ENCODE results near the gene AP4B1. TPM values are rescaled to one million over a fixed set of nuclear protein-coding genes. Genes with fewer than 3 reads are reported as not detected.

AP4B1 gene
- total RNA-seq, 1 experiment from 2014 or later = 14.2 TPM

DNA sequence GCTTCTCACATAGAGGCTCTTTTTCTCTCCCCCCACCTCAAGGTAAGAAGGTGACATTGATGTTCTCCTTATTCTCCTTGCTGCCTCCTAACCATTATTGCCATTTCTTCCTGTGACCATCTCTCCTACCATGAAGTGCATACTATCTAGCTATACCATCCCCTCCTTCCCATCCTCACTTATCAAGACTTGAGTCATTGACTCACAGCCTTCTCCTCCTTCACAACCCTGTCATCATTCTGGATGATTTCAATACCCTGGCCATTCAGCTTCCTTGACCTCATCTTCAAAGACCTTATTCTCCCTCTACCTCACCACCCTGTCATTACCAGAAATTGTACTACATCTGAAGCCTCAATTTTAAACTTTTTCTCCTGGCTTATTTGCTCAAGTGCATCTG lies 13.6 kb upstream of the AP4B1 start:
- H3K4me1 Mint-ChIP-seq = peaks cover 2% of the 10 kb centered on the region; the same call in 1 of the 2 replicates
- no peak for ATAC-seq
- no peak overlapping the region for H3K4me3 Mint-ChIP-seq
- H3K36me3 Mint-ChIP-seq = no peaks in the 10 kb centered on the region
- H3K27me3 Mint-ChIP-seq (ENCODE audit: low read depth) = peaks cover 16% of the 10 kb centered on the region
- no peak overlapping the region for H3K27ac Mint-ChIP-seq
- H3K9me3 Mint-ChIP-seq = no peaks in the 10 kb centered on the region
- ChIA-PET POLR2A (interaction anchor here (1.6 kb wide), 1 partner anchor 11 kb away, joined by 4 read pairs; the partner anchor contains the start of gene HIPK1), CTCF (no interaction called here)
- DNase-seq (ENCODE audit: low spot score) = no peak
- TF ChIP-seq GTF2I (CRISPR knock-in tag; conservative IDR thresholded peaks at IDR 0.05) (no peak), MXD4 (CRISPR knock-in tag; IDR thresholded peaks at IDR 0.05; ENCODE audit: borderline replicate concordance) (no peak)

DNA sequence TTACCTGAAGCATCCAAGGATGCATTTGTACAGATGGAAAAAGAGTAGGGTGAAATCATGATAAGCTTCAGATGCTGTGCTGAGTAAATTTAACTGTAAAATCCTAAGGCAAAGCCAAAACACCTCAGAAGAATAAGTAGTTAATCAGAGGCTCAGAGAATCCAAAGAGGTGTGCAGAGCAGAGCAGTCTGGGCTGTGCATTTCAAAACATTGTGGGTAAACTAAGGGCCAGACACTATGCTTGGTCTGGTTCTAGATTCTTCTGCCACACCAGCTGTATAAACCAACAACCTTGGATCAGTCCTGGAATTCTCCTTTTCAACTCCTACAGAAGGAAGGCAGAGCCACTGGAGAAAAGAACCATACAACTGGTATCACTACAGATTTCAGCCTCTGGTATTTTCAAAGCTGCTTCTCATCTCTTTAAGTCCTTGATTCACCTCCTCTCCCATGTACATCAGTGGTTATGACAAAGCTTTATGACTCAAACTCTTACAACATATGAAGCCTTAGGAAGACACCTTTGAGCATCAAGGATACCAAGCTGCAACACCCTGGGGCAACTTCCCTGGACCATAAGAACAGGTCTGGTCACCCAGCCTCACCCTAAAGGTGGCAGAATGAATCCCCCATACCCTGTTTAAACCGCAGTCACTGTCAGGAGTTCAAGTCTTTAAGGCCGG lies 12.9 kb upstream of the AP4B1 start:
- H3K9me3 Mint-ChIP-seq = no peaks in the 10 kb centered on the region
- no peak for ATAC-seq
- peaks cover 2% of the 10 kb centered on the region; the same call in 1 of the 2 replicates for H3K4me1 Mint-ChIP-seq
- ChIA-PET CTCF (no interaction called here), POLR2A (interaction anchor here (1.6 kb wide), 1 partner anchor 11 kb away, joined by 4 read pairs; the partner anchor contains the start of gene HIPK1)
- TF ChIP-seq FOXP1 (CRISPR knock-in tag; IDR thresholded peaks at IDR 0.05; ENCODE audit: borderline replicate concordance) (no peak), IRF2 (CRISPR knock-in tag; IDR thresholded peaks at IDR 0.05; ENCODE audit: borderline replicate concordance, low read depth) (no peak), HMGA2 (CRISPR knock-in tag; IDR thresholded peaks at IDR 0.05) (no peak), NFE2L1 (CRISPR knock-in tag; IDR thresholded peaks at IDR 0.05) (no peak), NR3C1 (CRISPR knock-in tag; conservative IDR thresholded peaks at IDR 0.05; ENCODE audit: low read depth) (no peak), GRHL2 (CRISPR knock-in tag; IDR thresholded peaks at IDR 0.05; ENCODE audit: insufficient replicate concordance, severe bottlenecking) (no peak), SMAD3 (CRISPR knock-in tag; IDR thresholded peaks at IDR 0.05; ENCODE audit: borderline replicate concordance) (no peak), ZNF423 (CRISPR knock-in tag; IDR thresholded peaks at IDR 0.05) (no peak)
- TF ChIP-seq, protein P1, sequence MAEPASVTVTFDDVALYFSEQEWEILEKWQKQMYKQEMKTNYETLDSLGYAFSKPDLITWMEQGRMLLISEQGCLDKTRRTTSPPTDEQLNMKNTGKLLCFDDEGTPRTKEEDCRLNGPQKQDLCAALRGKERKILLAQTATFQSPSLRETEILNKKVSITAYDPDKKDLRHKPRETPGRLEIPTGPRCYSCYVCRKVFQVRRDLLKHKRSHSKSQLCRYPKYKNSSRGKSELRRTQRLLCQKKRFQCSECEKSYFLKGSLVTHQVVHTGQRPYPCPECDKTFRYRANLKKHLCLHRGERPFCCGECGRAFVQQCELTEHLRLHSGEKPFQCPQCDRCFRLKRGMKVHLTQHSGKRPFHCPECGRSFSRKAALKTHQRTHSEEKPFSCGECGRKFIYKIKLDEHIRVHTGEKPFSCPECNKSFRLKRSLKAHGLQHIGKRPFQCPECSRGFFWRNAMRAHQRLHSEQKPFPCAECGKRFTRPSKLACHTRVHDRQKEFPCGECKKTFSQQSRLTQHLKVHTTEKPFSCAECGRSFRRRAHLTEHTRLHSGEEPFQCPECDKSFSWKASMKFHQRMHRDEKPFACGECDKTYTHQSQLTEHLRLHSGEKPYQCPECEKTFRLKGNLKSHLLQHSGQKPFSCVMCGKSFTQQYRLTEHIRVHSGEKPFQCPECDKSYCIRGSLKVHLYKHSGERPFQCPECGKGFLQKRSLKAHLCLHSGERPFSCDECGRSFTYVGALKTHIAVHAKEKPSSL (CRISPR knock-in tag; conservative IDR thresholded peaks at IDR 0.05) = no peak
- TF ChIP-seq, protein P2, sequence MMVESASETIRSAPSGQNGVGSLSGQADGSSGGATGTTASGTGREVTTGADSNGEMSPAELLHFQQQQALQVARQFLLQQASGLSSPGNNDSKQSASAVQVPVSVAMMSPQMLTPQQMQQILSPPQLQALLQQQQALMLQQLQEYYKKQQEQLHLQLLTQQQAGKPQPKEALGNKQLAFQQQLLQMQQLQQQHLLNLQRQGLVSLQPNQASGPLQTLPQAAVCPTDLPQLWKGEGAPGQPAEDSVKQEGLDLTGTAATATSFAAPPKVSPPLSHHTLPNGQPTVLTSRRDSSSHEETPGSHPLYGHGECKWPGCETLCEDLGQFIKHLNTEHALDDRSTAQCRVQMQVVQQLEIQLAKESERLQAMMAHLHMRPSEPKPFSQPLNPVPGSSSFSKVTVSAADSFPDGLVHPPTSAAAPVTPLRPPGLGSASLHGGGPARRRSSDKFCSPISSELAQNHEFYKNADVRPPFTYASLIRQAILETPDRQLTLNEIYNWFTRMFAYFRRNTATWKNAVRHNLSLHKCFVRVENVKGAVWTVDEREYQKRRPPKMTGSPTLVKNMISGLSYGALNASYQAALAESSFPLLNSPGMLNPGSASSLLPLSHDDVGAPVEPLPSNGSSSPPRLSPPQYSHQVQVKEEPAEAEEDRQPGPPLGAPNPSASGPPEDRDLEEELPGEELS (CRISPR knock-in tag; IDR thresholded peaks at IDR 0.05) = no peak
- TF ChIP-seq, protein P3, sequence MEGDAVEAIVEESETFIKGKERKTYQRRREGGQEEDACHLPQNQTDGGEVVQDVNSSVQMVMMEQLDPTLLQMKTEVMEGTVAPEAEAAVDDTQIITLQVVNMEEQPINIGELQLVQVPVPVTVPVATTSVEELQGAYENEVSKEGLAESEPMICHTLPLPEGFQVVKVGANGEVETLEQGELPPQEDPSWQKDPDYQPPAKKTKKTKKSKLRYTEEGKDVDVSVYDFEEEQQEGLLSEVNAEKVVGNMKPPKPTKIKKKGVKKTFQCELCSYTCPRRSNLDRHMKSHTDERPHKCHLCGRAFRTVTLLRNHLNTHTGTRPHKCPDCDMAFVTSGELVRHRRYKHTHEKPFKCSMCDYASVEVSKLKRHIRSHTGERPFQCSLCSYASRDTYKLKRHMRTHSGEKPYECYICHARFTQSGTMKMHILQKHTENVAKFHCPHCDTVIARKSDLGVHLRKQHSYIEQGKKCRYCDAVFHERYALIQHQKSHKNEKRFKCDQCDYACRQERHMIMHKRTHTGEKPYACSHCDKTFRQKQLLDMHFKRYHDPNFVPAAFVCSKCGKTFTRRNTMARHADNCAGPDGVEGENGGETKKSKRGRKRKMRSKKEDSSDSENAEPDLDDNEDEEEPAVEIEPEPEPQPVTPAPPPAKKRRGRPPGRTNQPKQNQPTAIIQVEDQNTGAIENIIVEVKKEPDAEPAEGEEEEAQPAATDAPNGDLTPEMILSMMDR (IDR thresholded peaks at IDR 0.05) = no peak
- TF ChIP-seq, protein P4, sequence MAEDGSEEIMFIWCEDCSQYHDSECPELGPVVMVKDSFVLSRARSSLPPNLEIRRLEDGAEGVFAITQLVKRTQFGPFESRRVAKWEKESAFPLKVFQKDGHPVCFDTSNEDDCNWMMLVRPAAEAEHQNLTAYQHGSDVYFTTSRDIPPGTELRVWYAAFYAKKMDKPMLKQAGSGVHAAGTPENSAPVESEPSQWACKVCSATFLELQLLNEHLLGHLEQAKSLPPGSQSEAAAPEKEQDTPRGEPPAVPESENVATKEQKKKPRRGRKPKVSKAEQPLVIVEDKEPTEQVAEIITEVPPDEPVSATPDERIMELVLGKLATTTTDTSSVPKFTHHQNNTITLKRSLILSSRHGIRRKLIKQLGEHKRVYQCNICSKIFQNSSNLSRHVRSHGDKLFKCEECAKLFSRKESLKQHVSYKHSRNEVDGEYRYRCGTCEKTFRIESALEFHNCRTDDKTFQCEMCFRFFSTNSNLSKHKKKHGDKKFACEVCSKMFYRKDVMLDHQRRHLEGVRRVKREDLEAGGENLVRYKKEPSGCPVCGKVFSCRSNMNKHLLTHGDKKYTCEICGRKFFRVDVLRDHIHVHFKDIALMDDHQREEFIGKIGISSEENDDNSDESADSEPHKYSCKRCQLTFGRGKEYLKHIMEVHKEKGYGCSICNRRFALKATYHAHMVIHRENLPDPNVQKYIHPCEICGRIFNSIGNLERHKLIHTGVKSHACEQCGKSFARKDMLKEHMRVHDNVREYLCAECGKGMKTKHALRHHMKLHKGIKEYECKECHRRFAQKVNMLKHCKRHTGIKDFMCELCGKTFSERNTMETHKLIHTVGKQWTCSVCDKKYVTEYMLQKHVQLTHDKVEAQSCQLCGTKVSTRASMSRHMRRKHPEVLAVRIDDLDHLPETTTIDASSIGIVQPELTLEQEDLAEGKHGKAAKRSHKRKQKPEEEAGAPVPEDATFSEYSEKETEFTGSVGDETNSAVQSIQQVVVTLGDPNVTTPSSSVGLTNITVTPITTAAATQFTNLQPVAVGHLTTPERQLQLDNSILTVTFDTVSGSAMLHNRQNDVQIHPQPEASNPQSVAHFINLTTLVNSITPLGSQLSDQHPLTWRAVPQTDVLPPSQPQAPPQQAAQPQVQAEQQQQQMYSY (CRISPR knock-in tag; IDR thresholded peaks at IDR 0.05) = no peak
- no peak overlapping the region for H3K4me3 Mint-ChIP-seq
- H3K27me3 Mint-ChIP-seq (ENCODE audit: low read depth) = peaks cover 10% of the 10 kb centered on the region
- no peak overlapping the region for H3K27ac Mint-ChIP-seq
- H3K36me3 Mint-ChIP-seq = no peaks in the 10 kb centered on the region
- DNase-seq (ENCODE audit: low spot score) = no peak
